Body of pancreas (tissue), 4 donors: ENCODE measurements around the gene PKD1L1. TPM values are rescaled to one million over a fixed set of nuclear protein-coding genes. Genes with fewer than 3 reads are reported as not detected.

ENCODE experiments used
- ATAC-seq: fragments of 150-250 bp; one replicate; pipeline ENCODE4 v1.9.1; 2016
- DNase-seq, 4 donors: peaks; one replicate each; pipeline ENCODE4 v3.0.0-alpha.2; 2019
- H3K27ac ChIP-seq, 4 donors: fragments of 200-600 bp; sonication (generic); 1 replicate in 3 of 4; 2 replicates in 1 of 4; pipeline versions ENCODE4 v1.5.1 to v1.6.1; 2016 to 2019; ENCODE audit warnings: mild to moderate bottlenecking in 1 of 4, mixed read lengths in 1 of 4, moderate library complexity in 1 of 4
- H3K27me3 ChIP-seq, 2 donors: fragments of 200-600 bp; sonication (generic); one replicate each; pipeline ENCODE4 v1.6.0; 2016; ENCODE audit warnings: mild to moderate bottlenecking in 1 of 2
- H3K36me3 ChIP-seq, 2 donors: fragments of 200-600 bp; sonication (generic); replicated peaks in 1 of 2; 2 replicates each; pipeline ENCODE4 v1.5.1; 2016; ENCODE audit warnings: low read depth in 2 of 2; ENCODE audit not compliant: insufficient read depth in 1 of 2
- H3K4me1 ChIP-seq: fragments of 200-600 bp; sonication (generic); one replicate; pipeline ENCODE4 v1.6.0; 2016
- H3K4me3 ChIP-seq, 2 donors: fragments of 200-600 bp; sonication (generic); 1 replicate in 1 of 2; 2 replicates in 1 of 2; pipeline ENCODE4 v1.5.1; 2016 to 2019
- H3K9me3 ChIP-seq, 3 donors: fragments of 200-600 bp; sonication (generic); 1 replicate in 2 of 3; 2 replicates in 1 of 3; pipeline ENCODE4 v1.5.1; 2016
- CTCF ChIP-seq, 7 experiments: fragments of 450-650 bp in 4 of 7; fragments of 200-600 bp in 3 of 7; sonication (generic) in 3 of 7; IDR thresholded peaks; one replicate each; pipeline ENCODE4 v1.5.1; 2016 to 2019; ENCODE audit warnings: antibody characterized with exemption in 7 of 7
- POLR2A ChIP-seq, 3 donors: fragments of 450-650 bp; IDR thresholded peaks; one replicate each; pipeline ENCODE4 v1.6.1; 2016; ENCODE audit warnings: antibody characterized with exemption in 3 of 3, mild to moderate bottlenecking in 2 of 3
- WGBS, 2 donors: methylation state at CpG; one replicate each; pipeline ENCODE4 v1.1.5; 2017; 5-methylcytosine and 5-hydroxymethylcytosine counted together
- intact Hi-C: fragments of 100-400 bp; cut with DNase I; formaldehyde crosslinking; loops from one replicate; pipeline ENCODE4 v1.15.1; 2023
- total RNA-seq, 2 donors: library from RNA; depleted of rRNA; stranded (reverse); fragments of >200 nt; gene quantifications; one replicate each; pipeline ENCODE4 v1.1.0, GENCODE V29; 2016

PKD1L1 gene
- total RNA-seq, 2 donors from 2014 or later = 0.26 to 4.0 TPM

GRCh38 chr7:47906883-47907282, 41.4 kb downstream of the PKD1L1 start:
- WGBS, 2 donors = 9 to 29% methylated on average over 3 of the region's 3 CpGs
- TF ChIP-seq POLR2A (IDR thresholded peaks at IDR 0.05) (no peak), CTCF (IDR thresholded peaks at IDR 0.05) (no peak)
- Histone ChIP-seq H3K9me3 (no peaks in the 10 kb centered on the region), H3K4me1 (peaks cover 6% of the 10 kb centered on the region), H3K4me3 (no peak overlapping the region), H3K27me3 (no peaks in the 10 kb centered on the region), H3K27ac (no peak overlapping the region), H3K36me3 (no peaks in the 10 kb centered on the region)
- ATAC-seq (peak; percentile 55), DNase-seq (no peak)
- intact Hi-C loops = no loop called here

GRCh38 chr7:47905076-47905920, 43.0 kb downstream of the PKD1L1 start:
- no peaks in the 10 kb centered on the region for H3K36me3 ChIP-seq
- H3K4me3 ChIP-seq = no peak overlapping the region
- peaks cover 6% of the 10 kb centered on the region for H3K4me1 ChIP-seq
- no peak for ATAC-seq
- 73 to 93% methylated on average over 8 to 10 of the region's 10 CpGs for WGBS, 2 donors
- no peak overlapping the region for H3K27ac ChIP-seq
- DNase-seq = no peak
- no peaks in the 10 kb centered on the region for H3K9me3 ChIP-seq
- H3K27me3 ChIP-seq = no peaks in the 10 kb centered on the region
- no peak for TF ChIP-seq POLR2A (IDR thresholded peaks at IDR 0.05)
- TF ChIP-seq CTCF (IDR thresholded peaks at IDR 0.05) = no peak
- intact Hi-C loops = no loop called here

GRCh38 chr7:47902013-47902412, 46.3 kb downstream of the PKD1L1 start:
- Histone ChIP-seq H3K36me3 (no peaks in the 10 kb centered on the region), H3K4me1 (peaks cover 3% of the 10 kb centered on the region), H3K27ac (no peak overlapping the region), H3K9me3 (no peaks in the 10 kb centered on the region), H3K4me3 (no peak overlapping the region), H3K27me3 (no peaks in the 10 kb centered on the region)
- ATAC-seq (no peak), DNase-seq (no peak)
- 75 to 88% methylated on average over 4 of the region's 4 CpGs for WGBS, 2 donors
- intact Hi-C loops = no loop called here
- TF ChIP-seq CTCF (IDR thresholded peaks at IDR 0.05) = no peak
- TF ChIP-seq POLR2A (IDR thresholded peaks at IDR 0.05) = no peak

GRCh38 chr7:47901542-47901941, 46.7 kb downstream of the PKD1L1 start:
- no peak overlapping the region for H3K27ac ChIP-seq
- H3K36me3 ChIP-seq = no peaks in the 10 kb centered on the region
- ATAC-seq (no peak), DNase-seq (no peak)
- H3K27me3 ChIP-seq = no peaks in the 10 kb centered on the region
- no peak overlapping the region for H3K4me3 ChIP-seq
- 87 to 93% methylated on average over 9 to 11 of the region's 11 CpGs for WGBS, 2 donors
- intact Hi-C loops = no loop called here
- H3K9me3 ChIP-seq = no peaks in the 10 kb centered on the region
- TF ChIP-seq CTCF (IDR thresholded peaks at IDR 0.05) = no peak
- TF ChIP-seq POLR2A (IDR thresholded peaks at IDR 0.05) = no peak
- H3K4me1 ChIP-seq = no peaks in the 10 kb centered on the region

- ATAC-seq (no peak), DNase-seq (no peak)
- 55 to 57% methylated on average over 4 of the region's 4 CpGs for WGBS, 2 donors
- no peak for TF ChIP-seq POLR2A (IDR thresholded peaks at IDR 0.05)
- no peak for TF ChIP-seq CTCF (IDR thresholded peaks at IDR 0.05)
- Histone ChIP-seq H3K27me3 (no peaks in the 10 kb centered on the region), H3K4me1 (no peaks in the 10 kb centered on the region), H3K4me3 (no peak overlapping the region), H3K27ac (no peak overlapping the region), H3K36me3 (no peaks in the 10 kb centered on the region), H3K9me3 (no peaks in the 10 kb centered on the region)
- intact Hi-C loops = no loop called here
Measured at GRCh38 chr7:47897831-47898230, 50.4 kb downstream of the PKD1L1 start.
